Measurements from ENCODE around the gene MAP1S.

- TF ChIP-seq CTCF (conservative IDR thresholded peaks at IDR 0.05 in 1 of 2, IDR thresholded peaks at IDR 0.05 in 1 of 2; ENCODE audit: extremely low read depth in 1 of 2, insufficient read depth in 1 of 2, low read depth in 1 of 2, low read length in 2 of 2) (no peak), EZH2 (IDR thresholded peaks at IDR 0.05; ENCODE audit: borderline replicate concordance, low read length) (no peak)
Measured at GRCh38 chr19:17678836-17679235, 40.4 kb upstream of the MAP1S start.
